Esophagus squamous epithelium (tissue), 4 donors: ENCODE results near the gene SLC36A2.

Experiments used
- POLR2A ChIP-seq, 4 donors: fragments of 450-650 bp; IDR thresholded peaks; one replicate each; pipeline ENCODE4 v1.6.1; 2017; ENCODE audit warnings: antibody characterized with exemption in 4 of 4, mild to moderate bottlenecking in 4 of 4, moderate library complexity in 3 of 4
- TF ChIP-seq, protein P1 (sequence below), 6 experiments: fragments of 450-650 bp in 4 of 6; fragments of 200-600 bp in 2 of 6; sonication (generic) in 2 of 6; IDR thresholded peaks; one replicate each; pipeline ENCODE4 v1.5.1; 2016 to 2019; ENCODE audit warnings: antibody characterized with exemption in 6 of 6, mild to moderate bottlenecking in 4 of 6, moderate library complexity in 4 of 6

DNA sequence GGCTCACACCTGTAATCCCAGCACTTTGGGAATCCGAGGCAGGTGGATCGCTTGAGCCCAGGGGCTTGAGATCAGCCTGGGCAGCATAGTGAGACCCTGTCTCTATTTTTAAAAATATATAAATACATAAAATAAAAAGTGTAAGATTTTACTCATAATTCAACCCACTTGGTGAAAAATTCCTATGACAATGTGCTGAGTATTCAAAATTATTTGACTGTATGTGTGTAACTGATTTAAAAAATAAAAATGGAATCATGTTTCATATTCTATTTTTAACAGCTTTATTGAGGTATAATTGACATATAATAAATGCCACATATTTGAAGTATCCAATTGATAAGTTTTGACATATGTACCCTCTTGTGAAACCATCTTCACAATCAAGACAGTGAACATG, 71.6 kb downstream of the SLC36A2 start:
- TF ChIP-seq, protein P1, sequence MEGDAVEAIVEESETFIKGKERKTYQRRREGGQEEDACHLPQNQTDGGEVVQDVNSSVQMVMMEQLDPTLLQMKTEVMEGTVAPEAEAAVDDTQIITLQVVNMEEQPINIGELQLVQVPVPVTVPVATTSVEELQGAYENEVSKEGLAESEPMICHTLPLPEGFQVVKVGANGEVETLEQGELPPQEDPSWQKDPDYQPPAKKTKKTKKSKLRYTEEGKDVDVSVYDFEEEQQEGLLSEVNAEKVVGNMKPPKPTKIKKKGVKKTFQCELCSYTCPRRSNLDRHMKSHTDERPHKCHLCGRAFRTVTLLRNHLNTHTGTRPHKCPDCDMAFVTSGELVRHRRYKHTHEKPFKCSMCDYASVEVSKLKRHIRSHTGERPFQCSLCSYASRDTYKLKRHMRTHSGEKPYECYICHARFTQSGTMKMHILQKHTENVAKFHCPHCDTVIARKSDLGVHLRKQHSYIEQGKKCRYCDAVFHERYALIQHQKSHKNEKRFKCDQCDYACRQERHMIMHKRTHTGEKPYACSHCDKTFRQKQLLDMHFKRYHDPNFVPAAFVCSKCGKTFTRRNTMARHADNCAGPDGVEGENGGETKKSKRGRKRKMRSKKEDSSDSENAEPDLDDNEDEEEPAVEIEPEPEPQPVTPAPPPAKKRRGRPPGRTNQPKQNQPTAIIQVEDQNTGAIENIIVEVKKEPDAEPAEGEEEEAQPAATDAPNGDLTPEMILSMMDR (IDR thresholded peaks at IDR 0.05) = no peak
- no peak for TF ChIP-seq POLR2A (IDR thresholded peaks at IDR 0.05)
